Central memory CD8-positive, alpha-beta T cell (primary cell): Measurements from ENCODE around the gene POTEH.
"Not testable (repeated sequence)": the region's sequence is repeated elsewhere in the genome, so short reads cannot be mapped to it uniquely, and the experiment has no call there.

Experiments used
- ATAC-seq: fragments of 150-1000 bp; cut with Tn5 transposase; replicated peaks from 2 replicates; pipeline ENCODE4 v1.10.0; 2022; ENCODE audit warnings: mild to moderate bottlenecking, moderate FRiP score, moderate number of reproducible peaks; ENCODE audit not compliant: poor library complexity, severe bottlenecking; ENCODE audit errors: extremely low read depth
- DNase-seq, 2 donors: peaks; one replicate each; pipeline ENCODE4 v3.0.0; 2021; ENCODE audit warnings: low spot score in 2 of 2
- H3K27ac Mint-ChIP-seq: one replicate; pipeline ENCODE4 v1.8.0; 2022; ENCODE audit warnings: low read depth, mild to moderate bottlenecking, moderate library complexity, mixed read lengths
- H3K27me3 Mint-ChIP-seq: one replicate; pipeline ENCODE4 v1.8.0; 2022; ENCODE audit warnings: mixed read lengths
- H3K36me3 Mint-ChIP-seq: one replicate; pipeline ENCODE4 v1.8.0; 2022; ENCODE audit warnings: mild to moderate bottlenecking, moderate library complexity, mixed read lengths; ENCODE audit not compliant: insufficient read depth
- H3K4me1 Mint-ChIP-seq: one replicate; pipeline ENCODE4 v1.8.0; 2022; ENCODE audit warnings: mixed read lengths
- H3K4me3 Mint-ChIP-seq: one replicate; pipeline ENCODE4 v1.8.0; 2022; ENCODE audit warnings: mild to moderate bottlenecking, moderate library complexity, mixed read lengths
- H3K9me3 Mint-ChIP-seq: one replicate; pipeline ENCODE4 v1.8.0; 2022; ENCODE audit warnings: mixed read lengths

POTEH gene

GRCh38 chr22:15687086-15687485 is 2.7 kb upstream of the POTEH start:
- not testable (repeated sequence) for H3K36me3 Mint-ChIP-seq, H3K27me3 Mint-ChIP-seq, ATAC-seq, H3K4me3 Mint-ChIP-seq, H3K9me3 Mint-ChIP-seq, H3K27ac Mint-ChIP-seq, H3K4me1 Mint-ChIP-seq, DNase-seq

- H3K36me3 Mint-ChIP-seq, H3K4me3 Mint-ChIP-seq, ATAC-seq, H3K27me3 Mint-ChIP-seq, H3K27ac Mint-ChIP-seq, H3K9me3 Mint-ChIP-seq, H3K4me1 Mint-ChIP-seq, DNase-seq: not testable (repeated sequence)
Measured at GRCh38 chr22:15687676-15688075, 2.1 kb upstream of the POTEH start.

- not testable (repeated sequence) for H3K4me3 Mint-ChIP-seq, H3K36me3 Mint-ChIP-seq, H3K27ac Mint-ChIP-seq, ATAC-seq, DNase-seq, H3K27me3 Mint-ChIP-seq, H3K9me3 Mint-ChIP-seq, H3K4me1 Mint-ChIP-seq
Measured at GRCh38 chr22:15688090-15688489, 1.7 kb upstream of the POTEH start.

GRCh38 chr22:15689012-15689748 is 646 bp upstream of the POTEH start:
- H3K4me3 Mint-ChIP-seq, H3K4me1 Mint-ChIP-seq, H3K9me3 Mint-ChIP-seq, H3K27me3 Mint-ChIP-seq, DNase-seq, H3K27ac Mint-ChIP-seq, H3K36me3 Mint-ChIP-seq, ATAC-seq: not testable (repeated sequence)

- not testable (repeated sequence) for DNase-seq, H3K4me3 Mint-ChIP-seq, ATAC-seq, H3K27ac Mint-ChIP-seq, H3K27me3 Mint-ChIP-seq, H3K36me3 Mint-ChIP-seq, H3K4me1 Mint-ChIP-seq, H3K9me3 Mint-ChIP-seq
Measured at GRCh38 chr22:15713600-15713999, 23.8 kb downstream of the POTEH start.

- not testable (repeated sequence) for H3K27me3 Mint-ChIP-seq, H3K4me1 Mint-ChIP-seq, H3K9me3 Mint-ChIP-seq, H3K27ac Mint-ChIP-seq, H3K36me3 Mint-ChIP-seq, ATAC-seq, DNase-seq, H3K4me3 Mint-ChIP-seq
Measured at GRCh38 chr22:15714125-15714524, 24.3 kb downstream of the POTEH start.

GRCh38 chr22:15721884-15722283 is 32.1 kb downstream of the POTEH start:
- not testable (repeated sequence) for H3K9me3 Mint-ChIP-seq

GRCh38 chr22:15729209-15729917 is 39.5 kb downstream of the POTEH start:
- not testable (repeated sequence) for H3K36me3 Mint-ChIP-seq, H3K27ac Mint-ChIP-seq, H3K4me3 Mint-ChIP-seq, H3K9me3 Mint-ChIP-seq, DNase-seq, H3K27me3 Mint-ChIP-seq, H3K4me1 Mint-ChIP-seq, ATAC-seq

More at GRCh38 chr22:15721884-15722283, 32.1 kb downstream of the POTEH start:
- not testable (repeated sequence) for H3K4me3 Mint-ChIP-seq, ATAC-seq, H3K27ac Mint-ChIP-seq, H3K4me1 Mint-ChIP-seq, H3K36me3 Mint-ChIP-seq, DNase-seq, H3K27me3 Mint-ChIP-seq

GRCh38 chr22:15731023-15731422 is 41.2 kb downstream of the POTEH start:
- not testable (repeated sequence) for H3K4me1 Mint-ChIP-seq, H3K36me3 Mint-ChIP-seq, H3K4me3 Mint-ChIP-seq, DNase-seq, H3K9me3 Mint-ChIP-seq, H3K27ac Mint-ChIP-seq, ATAC-seq, H3K27me3 Mint-ChIP-seq

- H3K27me3 Mint-ChIP-seq = not testable (repeated sequence)
Measured at GRCh38 chr22:15734411-15734810, 44.6 kb downstream of the POTEH start.

GRCh38 chr22:15738157-15738908 is 48.5 kb downstream of the POTEH start:
- not testable (repeated sequence) for H3K4me3 Mint-ChIP-seq, H3K4me1 Mint-ChIP-seq, ATAC-seq, H3K27ac Mint-ChIP-seq, H3K9me3 Mint-ChIP-seq, H3K36me3 Mint-ChIP-seq, H3K27me3 Mint-ChIP-seq, DNase-seq

More at GRCh38 chr22:15734411-15734810, 44.6 kb downstream of the POTEH start:
- DNase-seq, H3K4me1 Mint-ChIP-seq, H3K9me3 Mint-ChIP-seq, H3K36me3 Mint-ChIP-seq, H3K27ac Mint-ChIP-seq, ATAC-seq, H3K4me3 Mint-ChIP-seq: not testable (repeated sequence)

- H3K27ac Mint-ChIP-seq, H3K9me3 Mint-ChIP-seq, H3K4me1 Mint-ChIP-seq, H3K36me3 Mint-ChIP-seq, H3K27me3 Mint-ChIP-seq, H3K4me3 Mint-ChIP-seq, DNase-seq: not testable (repeated sequence)
- peak; percentile 32 for ATAC-seq
Measured at GRCh38 chr22:15738909-15739391, 49.1 kb downstream of the POTEH start.
